Endothelial cell of umbilical vein (primary cell): ENCODE data around the gene SMIM17. TPM values are rescaled to one million over a fixed set of nuclear protein-coding genes. Genes with fewer than 3 reads are reported as not detected.

Source experiments
- BruUV-seq: library from RNA; stranded (reverse); fragments of 400-500 nt; replicated peaks from 2 replicates; lab custom pipeline; 2021; lab: Mats Ljungman, UMichigan
- CTCF ChIA-PET: fragments of 300-600, 350-600 bp; sonication (Branson Sonifier 250); formaldehyde crosslinking; loops from one replicate; lab custom pipeline; 2021; ENCODE audit warnings: antibody characterized with exemption, inconsistent platforms; lab: Charles Lee
- POLR2A ChIA-PET: fragments of 300-600, 350-600 bp; sonication (Branson Sonifier 250); formaldehyde crosslinking; loops from one replicate; lab custom pipeline; 2021; ENCODE audit warnings: antibody characterized with exemption, inconsistent platforms; lab: Charles Lee
- DNase-seq: peaks from one replicate; pipeline ENCODE4 v3.0.0-alpha.2; 2011; ENCODE audit warnings: low read depth, low spot score
- FAIRE-seq: peaks from 2 replicates; lab custom pipeline; 2011; peaks lifted over from hg19 to GRCh38; lab: Jason Lieb, UNC
- H2AFZ ChIP-seq: 2 replicates; pipeline ENCODE4 v1.6.0; 2012; ENCODE audit warnings: low read depth, low read length, control low read depth, inconsistent platforms
- H3K27ac ChIP-seq: 2 replicates; pipeline ENCODE4 v1.5.1; 2011; ENCODE audit warnings: low read depth, mild to moderate bottlenecking, control low read depth, low read length, moderate library complexity; ENCODE audit not compliant: insufficient read depth
- H3K27me3 ChIP-seq, 2 experiments: 2 replicates each; pipeline versions ENCODE4 v1.6.0 to v1.6.1; 2011; ENCODE audit warnings: low read length in 2 of 2, mixed read lengths in 1 of 2; ENCODE audit not compliant: control insufficient read depth in 2 of 2, insufficient read depth in 2 of 2
- H3K36me3 ChIP-seq, 2 experiments: 2 replicates in 1 of 2; 3 replicates in 1 of 2; pipeline ENCODE4 v1.5.1; 2011; ENCODE audit warnings: low read length in 2 of 2, mild to moderate bottlenecking in 1 of 2, moderate library complexity in 1 of 2; ENCODE audit not compliant: control insufficient read depth in 2 of 2, insufficient read depth in 2 of 2; ENCODE audit errors: extremely low read depth in 1 of 2
- H3K4me1 ChIP-seq: 3 replicates; pipeline ENCODE4 v1.5.1; 2011; ENCODE audit warnings: mild to moderate bottlenecking, low read length; ENCODE audit not compliant: control insufficient read depth, insufficient read depth; ENCODE audit errors: extremely low read depth
- H3K4me2 ChIP-seq: 2 replicates; pipeline ENCODE4 v1.6.1; 2011; ENCODE audit warnings: low read length, control low read depth, mixed read lengths; ENCODE audit not compliant: insufficient read depth
- H3K4me3 ChIP-seq, 3 experiments: fragments of 200-600 bp in 1 of 3; sonication (generic), shearing (Covaris generic) in 1 of 3; replicated peaks in 1 of 3; 2 replicates each; pipeline ENCODE4 v1.5.1; 2011 to 2016; ENCODE audit warnings: control low read depth in 3 of 3, low read length in 3 of 3, mild to moderate bottlenecking in 2 of 3, inconsistent platforms in 1 of 3, low read depth in 1 of 3, moderate library complexity in 1 of 3; ENCODE audit not compliant: insufficient read depth in 1 of 3
- H3K79me2 ChIP-seq: 2 replicates; pipeline ENCODE4 v1.6.0; 2012; ENCODE audit warnings: low read length, inconsistent platforms; ENCODE audit not compliant: control insufficient read depth, insufficient read depth
- H3K9ac ChIP-seq: replicated peaks from 2 replicates; pipeline ENCODE3; 2011; ENCODE audit warnings: low read length, control low read depth; ENCODE audit not compliant: insufficient read depth; ENCODE audit errors: extremely low read depth
- H3K9me1 ChIP-seq: replicated peaks from 3 replicates; pipeline ENCODE4 v1.6.0; 2011; ENCODE audit warnings: mild to moderate bottlenecking, low read length; ENCODE audit not compliant: control insufficient read depth, insufficient read depth; ENCODE audit errors: extremely low read depth
- H3K9me3 ChIP-seq: replicated peaks from 2 replicates; pipeline ENCODE4 v1.5.1; 2012; ENCODE audit warnings: low read length, inconsistent platforms; ENCODE audit not compliant: control insufficient read depth, insufficient read depth
- H4K20me1 ChIP-seq: replicated peaks from 2 replicates; pipeline ENCODE3; 2011; ENCODE audit warnings: mild to moderate bottlenecking, low read length; ENCODE audit not compliant: control insufficient read depth, insufficient read depth; ENCODE audit errors: extremely low read depth
- CTCF ChIP-seq, 2 donors: IDR thresholded peaks; 1 replicate in 1 of 2; 2 replicates in 1 of 2; pipeline ENCODE4 v1.5.1; 2011; ENCODE audit warnings: low read length in 2 of 2, mild to moderate bottlenecking in 2 of 2, moderate library complexity in 2 of 2, control low read depth in 1 of 2, inconsistent platforms in 1 of 2, low read depth in 1 of 2; ENCODE audit not compliant: insufficient read depth in 1 of 2; ENCODE audit errors: extremely low read depth in 1 of 2
- EZH2 ChIP-seq: IDR thresholded peaks from 2 replicates; pipeline ENCODE4 v1.6.1; 2012; ENCODE audit warnings: borderline replicate concordance, low read depth, mild to moderate bottlenecking, moderate library complexity, low read length, inconsistent platforms; ENCODE audit not compliant: severe bottlenecking
- FOS ChIP-seq: IDR thresholded peaks from 2 replicates; pipeline ENCODE4 v1.6.1; 2011; ENCODE audit warnings: mild to moderate bottlenecking, low read length, moderate library complexity, borderline replicate concordance; ENCODE audit not compliant: insufficient read depth
- GATA2 ChIP-seq: IDR thresholded peaks from 2 replicates; pipeline ENCODE4 v1.7.0; 2011; ENCODE audit warnings: low read depth, mild to moderate bottlenecking, moderate library complexity, mixed read lengths, low read length; ENCODE audit not compliant: insufficient read length, insufficient read depth
- JUN ChIP-seq: IDR thresholded peaks from 2 replicates; pipeline ENCODE4 v1.6.1; 2011; ENCODE audit warnings: borderline replicate concordance, low read depth; ENCODE audit not compliant: insufficient read length, insufficient read depth
- MYC ChIP-seq: IDR thresholded peaks from one replicate; pipeline ENCODE4 v1.6.1; 2011; ENCODE audit warnings: mild to moderate bottlenecking, low read depth, low read length
- POLR2A ChIP-seq: IDR thresholded peaks from 2 replicates; pipeline ENCODE4 v1.6.1; 2012; ENCODE audit warnings: low read depth, mild to moderate bottlenecking, control low read depth, low read length
- POLR2AphosphoS5 ChIP-seq: IDR thresholded peaks from 2 replicates; pipeline ENCODE4 v1.6.1; 2012; ENCODE audit warnings: low read depth, mild to moderate bottlenecking, control low read depth, low read length, moderate library complexity; ENCODE audit not compliant: insufficient read depth
- dilution Hi-C: fragments of 300-500 bp; cut with MboI; formaldehyde crosslinking; loops from one replicate; pipeline ENCODE4 v1.15.0; 2019; ENCODE audit warnings: low sequenced_read_pairs; ENCODE audit not compliant: extremely low pct_ligation_motif_present
- intact Hi-C: fragments of 100-400 bp; cut with micrococcal nuclease; formaldehyde crosslinking; loops from one replicate; pipeline ENCODE4 v1.10.0; 2022
- polyA plus RNA-seq, 4 experiments: library from polyadenylated mRNA; depleted of rRNA in 3 of 4; stranded (reverse) in 3 of 4; unstranded in 1 of 4; fragments of >200 nt; gene quantifications; 2 replicates each; pipeline versions ENCODE4 v1.2.1 to v1.2.3, GENCODE V29; 2011 to 2012; ENCODE audit warnings: missing spikeins in 1 of 4
- total RNA-seq: library from RNA; stranded (reverse); gene quantifications from 2 replicates; pipeline ENCODE4 v1.2.3, GENCODE V29; 2021
- TF ChIP-seq, protein P1 (sequence below): IDR thresholded peaks from 2 replicates; pipeline ENCODE4 v1.6.1; 2011; ENCODE audit not compliant: insufficient read depth, insufficient read length

SMIM17 gene
- total and polyA plus RNA-seq, 2 donors (not counting 3 experiments of a cell fraction or from before 2014, with no cell fraction given): 0.10 to 1.4 TPM

GRCh38 chr19:56625708-56626107 lies 17.3 kb upstream of the SMIM17 start:
- Histone ChIP-seq H3K27ac (no peak overlapping the region), H3K4me2 (no peak overlapping the region), H3K27me3 (no peaks in the 10 kb centered on the region), H4K20me1 (no peaks in the 10 kb centered on the region), H3K9me1 (no peaks in the 10 kb centered on the region), H3K9me3 (peaks cover 2% of the 10 kb centered on the region), H3K4me1 (no peaks in the 10 kb centered on the region), H3K9ac (no peak overlapping the region), H3K36me3 (peaks cover 3 to 16% of the 10 kb centered on the region in 2 experiments), H3K79me2 (no peaks in the 10 kb centered on the region), H2AFZ (no peak overlapping the region), H3K4me3 (no peak overlapping the region)
- POLR2A ChIA-PET: no interaction called here
- no peak for TF ChIP-seq GATA2
- TF ChIP-seq, protein P1, sequence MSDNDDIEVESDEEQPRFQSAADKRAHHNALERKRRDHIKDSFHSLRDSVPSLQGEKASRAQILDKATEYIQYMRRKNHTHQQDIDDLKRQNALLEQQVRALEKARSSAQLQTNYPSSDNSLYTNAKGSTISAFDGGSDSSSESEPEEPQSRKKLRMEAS: no peak
- no peak for TF ChIP-seq JUN
- no peak for TF ChIP-seq POLR2A
- no peak for TF ChIP-seq EZH2
- no peak for TF ChIP-seq POLR2AphosphoS5
- TF ChIP-seq MYC: no peak
- TF ChIP-seq CTCF (IDR thresholded peaks at IDR 0.05; ENCODE audit: extremely low read depth in 1 of 2, insufficient read depth in 1 of 2, low read depth in 1 of 2, low read length in 2 of 2): no peak
- no peak for TF ChIP-seq FOS
- FAIRE-seq (no peak), DNase-seq (no peak)
- dilution Hi-C loops (no loop called here), intact Hi-C loops (no loop called here)
- CTCF ChIA-PET: no interaction called here
- no TSS peak for BruUV-seq
